ENCODE results near the gene HLA-C.
"Not testable (repeated sequence)": the region's sequence is repeated elsewhere in the genome, so short reads cannot be mapped to it uniquely, and the experiment has no call there.

The HLA-C gene

DNA sequence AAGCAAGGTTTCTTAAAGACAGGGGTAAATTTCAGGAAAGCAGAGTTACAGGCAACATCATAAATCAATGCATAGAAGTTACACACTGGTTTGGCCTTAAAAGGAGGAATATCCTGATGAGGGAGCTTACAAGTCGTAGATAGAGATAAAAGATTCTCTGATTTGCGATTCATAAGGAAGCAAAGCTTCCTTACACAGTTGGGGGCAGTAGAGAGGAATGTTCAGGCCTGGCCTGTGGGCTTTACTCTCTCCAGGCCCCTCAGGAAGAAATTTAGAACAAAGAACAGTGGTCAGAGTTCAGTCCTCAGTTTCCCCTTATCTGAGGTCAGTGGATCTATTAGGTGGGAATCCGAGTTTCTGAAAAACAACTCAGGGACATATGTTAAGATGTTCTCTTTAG, 19.3 kb downstream of the HLA-C start:
- TF ChIP-seq, protein P1, sequence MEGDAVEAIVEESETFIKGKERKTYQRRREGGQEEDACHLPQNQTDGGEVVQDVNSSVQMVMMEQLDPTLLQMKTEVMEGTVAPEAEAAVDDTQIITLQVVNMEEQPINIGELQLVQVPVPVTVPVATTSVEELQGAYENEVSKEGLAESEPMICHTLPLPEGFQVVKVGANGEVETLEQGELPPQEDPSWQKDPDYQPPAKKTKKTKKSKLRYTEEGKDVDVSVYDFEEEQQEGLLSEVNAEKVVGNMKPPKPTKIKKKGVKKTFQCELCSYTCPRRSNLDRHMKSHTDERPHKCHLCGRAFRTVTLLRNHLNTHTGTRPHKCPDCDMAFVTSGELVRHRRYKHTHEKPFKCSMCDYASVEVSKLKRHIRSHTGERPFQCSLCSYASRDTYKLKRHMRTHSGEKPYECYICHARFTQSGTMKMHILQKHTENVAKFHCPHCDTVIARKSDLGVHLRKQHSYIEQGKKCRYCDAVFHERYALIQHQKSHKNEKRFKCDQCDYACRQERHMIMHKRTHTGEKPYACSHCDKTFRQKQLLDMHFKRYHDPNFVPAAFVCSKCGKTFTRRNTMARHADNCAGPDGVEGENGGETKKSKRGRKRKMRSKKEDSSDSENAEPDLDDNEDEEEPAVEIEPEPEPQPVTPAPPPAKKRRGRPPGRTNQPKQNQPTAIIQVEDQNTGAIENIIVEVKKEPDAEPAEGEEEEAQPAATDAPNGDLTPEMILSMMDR (IDR thresholded peaks at IDR 0.05), result no peak
- no peak for TF ChIP-seq ZFX (IDR thresholded peaks at IDR 0.05; ENCODE audit: borderline replicate concordance)
- no peak overlapping the region for H3K27ac ChIP-seq

DNA sequence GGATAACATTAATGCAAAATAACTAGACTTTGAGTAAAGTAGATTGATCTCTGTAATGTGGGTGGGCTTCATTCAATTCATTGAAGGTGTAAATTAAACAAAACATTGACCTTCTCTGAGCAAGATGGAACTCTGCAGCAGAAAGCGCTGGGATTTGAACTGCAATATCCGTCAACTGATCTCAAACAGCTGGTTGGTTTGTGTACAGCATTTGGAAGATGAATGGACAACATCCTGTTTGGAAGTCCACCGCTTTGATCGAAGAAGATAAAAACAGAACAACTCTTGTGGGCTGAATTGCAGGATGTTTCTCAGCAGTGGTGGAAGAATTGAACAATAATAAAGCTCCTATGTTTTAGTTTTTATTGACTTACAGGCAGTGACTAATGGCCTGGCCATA, 20.6 kb downstream of the HLA-C start:
- H3K27ac ChIP-seq, result no peak overlapping the region
- TF ChIP-seq, protein P1 (IDR thresholded peaks at IDR 0.05), result no peak
- no peak for TF ChIP-seq ZFX (IDR thresholded peaks at IDR 0.05; ENCODE audit: borderline replicate concordance)

DNA sequence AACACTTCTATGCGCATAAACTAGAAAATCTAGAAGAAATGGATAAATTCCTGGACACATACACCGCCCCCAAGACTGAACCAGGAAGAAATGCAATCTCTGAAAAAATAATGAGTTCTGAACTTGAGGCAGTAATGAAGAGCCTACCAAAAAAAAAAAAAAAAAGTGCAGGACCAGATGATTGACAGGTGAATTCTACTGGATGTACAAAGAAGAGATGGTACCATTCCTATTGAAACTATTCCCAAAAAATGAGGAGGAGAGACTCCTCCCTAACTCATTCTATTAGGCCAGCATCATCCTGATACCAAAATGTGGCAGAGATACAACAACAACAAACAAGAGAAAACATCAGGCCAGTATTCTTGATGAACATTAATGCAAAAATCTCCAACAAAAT, 22.7 kb downstream of the HLA-C start:
- H3K27ac ChIP-seq, result no peak overlapping the region
- TF ChIP-seq ZFX (IDR thresholded peaks at IDR 0.05; ENCODE audit: borderline replicate concordance), result no peak
- TF ChIP-seq, protein P1 (IDR thresholded peaks at IDR 0.05), result no peak

DNA sequence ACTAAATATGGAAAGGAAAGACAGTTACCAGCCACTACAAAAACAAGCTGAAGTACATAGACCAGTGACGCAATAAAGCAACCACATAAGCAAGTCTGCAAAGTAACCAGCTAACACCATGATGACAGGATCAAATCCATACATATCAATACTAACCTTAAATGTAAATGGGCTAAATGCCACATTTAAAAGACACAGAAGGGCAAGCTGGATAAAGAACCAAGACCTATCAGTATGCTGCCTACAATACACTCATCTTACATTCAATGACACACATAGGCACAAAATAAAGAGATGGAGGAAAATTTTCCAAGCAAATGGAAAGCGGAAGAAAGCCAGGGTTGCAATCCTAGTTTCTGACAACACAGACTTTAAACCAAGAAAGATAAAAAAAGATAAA, 24.1 kb downstream of the HLA-C start:
- H3K27ac ChIP-seq, result no peak overlapping the region
- TF ChIP-seq, protein P1 (IDR thresholded peaks at IDR 0.05), result no peak
- TF ChIP-seq ZFX (IDR thresholded peaks at IDR 0.05; ENCODE audit: borderline replicate concordance), result no peak

DNA sequence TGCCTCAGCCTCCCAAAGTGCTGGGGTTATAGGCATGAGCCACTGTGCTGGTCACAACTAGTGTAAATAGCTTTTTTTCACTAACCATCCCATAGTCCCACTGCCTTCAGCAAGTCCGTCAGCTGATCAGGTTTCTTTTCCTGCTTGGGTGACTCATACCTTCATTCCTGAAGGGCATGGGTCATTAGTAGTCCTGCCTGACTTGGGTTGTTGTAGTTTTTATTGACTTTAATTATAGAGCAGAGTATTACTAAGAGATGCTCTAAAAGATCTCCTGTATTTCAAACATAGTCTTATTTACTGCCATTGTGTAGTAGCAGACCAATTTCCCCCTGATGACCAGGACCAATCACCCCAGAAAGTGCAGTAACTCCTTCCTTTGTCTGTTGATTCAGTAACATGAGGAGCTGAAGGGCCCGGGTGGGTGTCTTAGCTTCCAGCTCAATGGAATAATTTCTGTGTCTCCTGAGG, 25.8 kb downstream of the HLA-C start:
- TF ChIP-seq ZFX (IDR thresholded peaks at IDR 0.05; ENCODE audit: borderline replicate concordance), result no peak
- TF ChIP-seq, protein P1 (IDR thresholded peaks at IDR 0.05), result no peak
- no peak overlapping the region for H3K27ac ChIP-seq

DNA sequence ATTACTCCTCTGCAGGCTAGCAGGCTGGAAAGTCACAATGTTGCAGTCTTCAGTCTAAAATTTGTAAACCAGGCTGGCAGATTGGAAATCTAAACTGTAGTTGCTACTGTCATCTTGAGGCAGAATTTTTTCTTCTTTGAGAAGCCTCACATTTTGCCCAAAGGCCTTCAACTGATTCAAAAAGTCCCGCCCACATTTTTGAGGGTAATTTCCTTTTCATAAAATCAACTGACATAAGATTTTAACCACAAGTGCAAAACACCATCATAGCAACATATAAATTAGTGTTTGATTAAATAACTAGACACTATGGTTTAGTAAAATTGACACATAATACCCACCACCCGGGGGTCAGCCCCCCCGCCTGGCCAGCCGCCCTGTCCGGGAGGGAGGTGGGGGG, 28.4 kb downstream of the HLA-C start:
- H3K27ac ChIP-seq, result no peak overlapping the region
- TF ChIP-seq, protein P1 (IDR thresholded peaks at IDR 0.05), result no peak
- no peak for TF ChIP-seq ZFX (IDR thresholded peaks at IDR 0.05; ENCODE audit: borderline replicate concordance)

DNA sequence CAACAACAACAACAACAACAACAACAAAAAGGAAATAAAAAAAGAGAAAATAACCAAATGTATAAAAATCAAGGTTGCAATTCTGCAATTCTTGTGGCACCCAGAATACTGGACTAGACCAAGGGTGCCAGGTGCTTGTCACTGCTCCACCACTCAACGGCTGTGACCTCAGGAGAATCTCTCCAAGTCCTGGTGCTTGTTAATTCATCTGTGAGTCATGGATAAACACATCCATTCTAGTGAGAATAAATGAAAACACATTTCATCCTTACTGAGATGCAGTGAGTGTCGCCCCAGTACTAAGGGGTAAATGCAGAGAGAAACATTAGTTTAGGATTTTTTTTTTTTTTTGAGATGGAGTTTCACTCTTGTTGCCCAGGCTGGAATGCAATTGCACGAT, 32.0 kb downstream of the HLA-C start:
- no peak overlapping the region for H3K27ac ChIP-seq
- TF ChIP-seq ZFX (IDR thresholded peaks at IDR 0.05; ENCODE audit: borderline replicate concordance), result no peak
- TF ChIP-seq, protein P1 (IDR thresholded peaks at IDR 0.05), result no peak

DNA sequence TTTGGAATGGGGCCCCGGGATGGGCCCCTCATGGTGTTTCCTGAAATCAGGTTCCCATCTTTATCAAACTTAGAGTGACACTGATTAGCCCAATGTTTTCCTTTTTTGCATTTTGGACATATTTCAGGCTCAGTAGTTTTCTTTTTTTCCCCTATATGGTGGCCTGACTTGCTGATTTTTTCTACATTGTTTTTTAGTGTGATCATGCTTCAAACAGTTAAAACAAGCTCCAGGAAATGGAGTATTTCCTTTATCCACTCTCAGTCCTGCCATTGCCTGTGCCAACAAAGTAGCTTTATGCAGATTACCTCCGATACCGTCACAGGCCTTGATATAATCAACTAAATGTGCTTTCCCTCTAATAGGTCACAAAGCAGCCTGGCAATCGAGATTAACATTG, 37.8 kb downstream of the HLA-C start:
- H3K27ac ChIP-seq, result not testable (repeated sequence)

All from 22Rv1 (cell line).